Middle frontal gyrus (tissue), 1 donor: ENCODE data around the gene OR5K1.
A peak's percentile ranks its signal among the peaks of the same experiment; 100 is the strongest.

Experiments used
- DNase-seq: peaks from one replicate; pipeline ENCODE4 v3.0.0-alpha.2; 2015; ENCODE audit warnings: low spot score; ENCODE audit errors: extremely low spot score

The OR5K1 gene

DNA sequence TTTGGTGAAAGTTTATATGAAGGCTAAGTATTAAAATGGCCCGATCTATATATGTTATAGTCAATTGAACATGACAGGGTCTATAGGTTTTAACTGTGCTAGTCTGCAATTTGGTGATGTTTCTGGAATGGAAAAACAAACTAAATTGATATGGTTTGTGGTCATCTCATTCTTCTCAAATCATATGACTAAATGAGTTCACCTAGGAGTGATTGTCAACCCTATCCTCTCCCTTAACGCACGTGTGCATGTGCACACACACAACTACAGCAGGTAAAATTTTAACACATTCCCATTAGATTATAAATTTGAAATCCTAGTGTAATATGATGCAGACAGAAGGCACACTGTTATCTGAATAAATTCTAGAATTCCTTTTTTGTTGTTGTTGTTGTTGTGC, 50.7 kb downstream of the OR5K1 start:
- DNase-seq, result no peak

DNA sequence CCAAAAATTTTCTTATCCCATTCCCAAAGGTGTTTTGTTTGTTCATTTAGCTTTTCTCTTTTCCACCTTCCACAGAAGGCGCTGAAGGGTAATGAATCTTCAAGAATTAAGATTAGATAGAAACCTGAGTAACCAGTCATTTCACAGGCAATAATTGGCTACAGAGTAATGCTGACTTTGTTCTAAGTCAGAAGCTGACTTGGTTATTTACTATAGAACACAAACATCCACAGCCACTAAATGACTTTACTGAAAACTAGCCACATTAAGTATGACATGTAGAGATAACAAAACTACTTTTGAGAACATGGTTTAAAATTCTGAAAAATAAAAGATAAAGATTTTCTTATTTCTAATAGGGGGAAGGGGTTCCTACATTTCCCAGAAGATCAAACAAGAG, 51.9 kb downstream of the OR5K1 start:
- no peak for DNase-seq

DNA sequence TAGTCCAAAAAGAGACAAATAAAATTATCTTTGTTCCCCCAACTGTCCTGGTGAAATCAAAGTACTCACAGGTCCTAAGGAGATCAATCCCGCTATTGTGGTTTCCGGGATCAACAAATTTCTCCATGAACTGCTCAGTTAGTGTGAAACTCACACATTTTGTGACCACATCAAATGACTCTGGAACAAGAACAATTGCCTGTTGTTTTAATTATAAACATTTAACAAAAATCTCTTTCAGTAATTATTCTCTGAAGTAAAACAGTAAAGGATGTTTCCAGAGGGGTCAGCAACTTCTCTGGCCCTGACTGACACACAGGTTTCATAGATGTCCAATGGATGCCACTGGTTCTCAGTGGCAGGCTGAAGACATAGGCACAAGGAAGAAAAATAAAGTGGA, 55.8 kb downstream of the OR5K1 start:
- peak; percentile 65 for DNase-seq

DNA sequence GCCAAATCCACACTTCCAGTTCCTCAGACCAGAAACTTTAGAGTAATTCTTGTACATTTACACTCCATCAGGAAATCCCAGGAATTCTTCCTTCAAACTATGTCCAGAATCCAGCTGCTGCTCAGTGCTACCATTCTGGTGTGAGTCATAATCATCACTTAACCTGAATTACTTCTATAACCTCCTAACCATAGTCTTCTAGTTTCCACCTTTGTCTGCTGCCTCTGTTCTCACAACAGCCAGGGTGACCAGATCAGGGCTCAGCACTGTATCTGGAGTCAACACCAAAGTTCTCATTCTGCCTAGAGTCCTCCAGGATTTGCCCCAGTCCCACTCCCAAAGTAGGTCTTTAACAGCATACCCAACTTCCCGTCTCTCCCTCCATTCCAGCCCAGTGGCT, 56.4 kb downstream of the OR5K1 start:
- no peak for DNase-seq

DNA sequence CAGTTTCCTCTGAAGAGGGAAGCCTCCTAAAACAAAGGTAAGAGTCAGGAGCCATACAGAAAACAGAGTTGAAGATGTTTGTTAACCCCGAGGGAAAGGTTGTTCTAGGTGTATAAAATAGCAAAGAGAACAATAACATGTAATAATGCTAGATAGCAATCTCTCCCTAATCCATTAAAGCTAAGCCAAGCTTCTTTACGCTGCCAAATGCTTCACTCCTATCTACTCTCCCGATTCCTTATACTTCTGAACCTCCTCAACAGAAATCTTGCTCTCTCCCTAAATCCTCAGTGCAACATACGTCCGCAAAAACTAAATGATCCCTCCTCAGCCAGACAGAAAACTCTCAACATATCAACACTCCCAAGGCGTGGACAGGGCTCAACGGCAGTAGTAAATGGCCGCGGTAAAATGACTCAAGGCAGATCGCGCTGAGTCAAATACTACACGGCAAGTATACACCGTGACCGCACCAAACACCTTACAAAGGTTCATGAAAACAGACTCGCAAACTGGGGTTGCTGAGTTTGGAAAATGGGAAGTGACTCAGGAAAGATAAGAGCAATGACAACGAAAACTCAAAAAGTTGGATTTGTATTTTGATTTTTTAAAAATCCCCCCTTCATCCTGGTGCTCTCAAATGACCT, 59.0 kb downstream of the OR5K1 start:
- no peak for DNase-seq
